ENCODE measurements around the gene IGF2BP3. TPM values are rescaled to one million over a fixed set of nuclear protein-coding genes. Genes with fewer than 3 reads are reported as not detected.
A peak's percentile ranks its signal among the peaks of the same experiment; 100 is the strongest.

IGF2BP3 gene
- polyA plus RNA-seq, 1 donor, result 61.6 TPM

GRCh38 chr7:23285657-23286646, 184.3 kb downstream of the IGF2BP3 start:
- 95% methylated on average over 5 of the region's 18 CpGs for WGBS (ENCODE audit: insufficient coverage, low lambda C conversion rate)
- Histone ChIP-seq H3K9me3 (ENCODE audit: control insufficient read depth, low read depth, low read length) (no peaks in the 10 kb centered on the region), H3K36me3 (ENCODE audit: control insufficient read depth, insufficient read depth, low read length) (no peaks in the 10 kb centered on the region), H3K4me1 (ENCODE audit: control insufficient read depth, insufficient read depth, low read length) (no peaks in the 10 kb centered on the region), H3K27me3 (ENCODE audit: control insufficient read depth, insufficient read depth, low read length) (no peaks in the 10 kb centered on the region), H3K27ac (ENCODE audit: low read length) (no peak overlapping the region), H3K4me3 (ENCODE audit: low read length) (no peak overlapping the region)
- no peak for DNase-seq

- DNase-seq, result no peak
- no CpG with 5 or more reads among the region's 2 CpGs for WGBS (ENCODE audit: insufficient coverage, low lambda C conversion rate)
- no peaks in the 10 kb centered on the region for H3K27me3 ChIP-seq (ENCODE audit: control insufficient read depth, insufficient read depth, low read length)
- no peak overlapping the region for H3K27ac ChIP-seq (ENCODE audit: low read length)
- H3K36me3 ChIP-seq (ENCODE audit: control insufficient read depth, insufficient read depth, low read length), result no peaks in the 10 kb centered on the region
- H3K9me3 ChIP-seq (ENCODE audit: control insufficient read depth, low read depth, low read length), result no peaks in the 10 kb centered on the region
- H3K4me1 ChIP-seq (ENCODE audit: control insufficient read depth, insufficient read depth, low read length), result no peaks in the 10 kb centered on the region
- H3K4me3 ChIP-seq (ENCODE audit: low read length), result no peak overlapping the region
Observed at GRCh38 chr7:23284871-23285270, 185.4 kb downstream of the IGF2BP3 start.

GRCh38 chr7:23283086-23283485, 187.2 kb downstream of the IGF2BP3 start:
- Histone ChIP-seq H3K4me1 (ENCODE audit: control insufficient read depth, insufficient read depth, low read length) (no peaks in the 10 kb centered on the region), H3K4me3 (ENCODE audit: low read length) (no peak overlapping the region), H3K9me3 (ENCODE audit: control insufficient read depth, low read depth, low read length) (no peaks in the 10 kb centered on the region), H3K27ac (ENCODE audit: low read length) (no peak overlapping the region), H3K27me3 (ENCODE audit: control insufficient read depth, insufficient read depth, low read length) (no peaks in the 10 kb centered on the region), H3K36me3 (ENCODE audit: control insufficient read depth, insufficient read depth, low read length) (no peaks in the 10 kb centered on the region)
- whole genome bisulfite sequencing (ENCODE audit: insufficient coverage, low lambda C conversion rate), result no CpG with 5 or more reads among the region's 4 CpGs
- no peak for DNase-seq

GRCh38 chr7:23279819-23280525, 190.3 kb downstream of the IGF2BP3 start:
- Histone ChIP-seq H3K27me3 (ENCODE audit: control insufficient read depth, insufficient read depth, low read length) (no peaks in the 10 kb centered on the region), H3K9me3 (ENCODE audit: control insufficient read depth, low read depth, low read length) (no peaks in the 10 kb centered on the region), H3K4me1 (ENCODE audit: control insufficient read depth, insufficient read depth, low read length) (no peaks in the 10 kb centered on the region), H3K4me3 (ENCODE audit: low read length) (no peak overlapping the region), H3K27ac (ENCODE audit: low read length) (no peak overlapping the region), H3K36me3 (ENCODE audit: control insufficient read depth, insufficient read depth, low read length) (no peaks in the 10 kb centered on the region)
- DNase-seq, result no peak
- 86% methylated on average over 1 of the region's 2 CpGs for WGBS (ENCODE audit: insufficient coverage, low lambda C conversion rate)

- H3K4me1 ChIP-seq (ENCODE audit: control insufficient read depth, insufficient read depth, low read length), result no peaks in the 10 kb centered on the region
- DNase-seq, result peak; percentile 55 to 56
- WGBS (ENCODE audit: insufficient coverage, low lambda C conversion rate), result 36% methylated on average over 3 of the region's 6 CpGs
- no peaks in the 10 kb centered on the region for H3K9me3 ChIP-seq (ENCODE audit: control insufficient read depth, low read depth, low read length)
- no peak overlapping the region for H3K4me3 ChIP-seq (ENCODE audit: low read length)
- no peaks in the 10 kb centered on the region for H3K36me3 ChIP-seq (ENCODE audit: control insufficient read depth, insufficient read depth, low read length)
- H3K27ac ChIP-seq (ENCODE audit: low read length), result no peak overlapping the region
- no peaks in the 10 kb centered on the region for H3K27me3 ChIP-seq (ENCODE audit: control insufficient read depth, insufficient read depth, low read length)
Observed at GRCh38 chr7:23277359-23277989, 192.8 kb downstream of the IGF2BP3 start.

- no peak for DNase-seq
- H3K36me3 ChIP-seq (ENCODE audit: control insufficient read depth, insufficient read depth, low read length), result no peaks in the 10 kb centered on the region
- no peak overlapping the region for H3K4me3 ChIP-seq (ENCODE audit: low read length)
- no CpG with 5 or more reads among the region's 3 CpGs for WGBS (ENCODE audit: insufficient coverage, low lambda C conversion rate)
- no peaks in the 10 kb centered on the region for H3K9me3 ChIP-seq (ENCODE audit: control insufficient read depth, low read depth, low read length)
- no peaks in the 10 kb centered on the region for H3K27me3 ChIP-seq (ENCODE audit: control insufficient read depth, insufficient read depth, low read length)
- H3K4me1 ChIP-seq (ENCODE audit: control insufficient read depth, insufficient read depth, low read length), result no peaks in the 10 kb centered on the region
- no peak overlapping the region for H3K27ac ChIP-seq (ENCODE audit: low read length)
Observed at GRCh38 chr7:23276947-23277346, 193.3 kb downstream of the IGF2BP3 start.

GRCh38 chr7:23276376-23276775, 193.9 kb downstream of the IGF2BP3 start:
- Histone ChIP-seq H3K9me3 (ENCODE audit: control insufficient read depth, low read depth, low read length) (no peaks in the 10 kb centered on the region), H3K4me1 (ENCODE audit: control insufficient read depth, insufficient read depth, low read length) (no peaks in the 10 kb centered on the region), H3K27ac (ENCODE audit: low read length) (no peak overlapping the region), H3K27me3 (ENCODE audit: control insufficient read depth, insufficient read depth, low read length) (no peaks in the 10 kb centered on the region), H3K4me3 (ENCODE audit: low read length) (no peak overlapping the region), H3K36me3 (ENCODE audit: control insufficient read depth, insufficient read depth, low read length) (no peaks in the 10 kb centered on the region)
- no peak for DNase-seq
- WGBS (ENCODE audit: insufficient coverage, low lambda C conversion rate), result no CpG with 5 or more reads among the region's 5 CpGs

GRCh38 chr7:23275912-23276311, 194.4 kb downstream of the IGF2BP3 start:
- Histone ChIP-seq H3K27ac (ENCODE audit: low read length) (no peak overlapping the region), H3K27me3 (ENCODE audit: control insufficient read depth, insufficient read depth, low read length) (no peaks in the 10 kb centered on the region), H3K4me1 (ENCODE audit: control insufficient read depth, insufficient read depth, low read length) (no peaks in the 10 kb centered on the region), H3K4me3 (ENCODE audit: low read length) (no peak overlapping the region), H3K9me3 (ENCODE audit: control insufficient read depth, low read depth, low read length) (no peaks in the 10 kb centered on the region), H3K36me3 (ENCODE audit: control insufficient read depth, insufficient read depth, low read length) (no peaks in the 10 kb centered on the region)
- DNase-seq, result no peak
- WGBS (ENCODE audit: insufficient coverage, low lambda C conversion rate), result no CpG with 5 or more reads among the region's 5 CpGs

GRCh38 chr7:23273141-23273599, 197.1 kb downstream of the IGF2BP3 start:
- WGBS (ENCODE audit: insufficient coverage, low lambda C conversion rate), result 20% methylated on average over 1 of the region's 11 CpGs
- DNase-seq, result peak; percentile 93
- peak overlapping the region; percentile 17 for H3K27ac ChIP-seq (ENCODE audit: low read length)
- H3K4me3 ChIP-seq (ENCODE audit: low read length), result no peak overlapping the region
- H3K36me3 ChIP-seq (ENCODE audit: control insufficient read depth, insufficient read depth, low read length), result no peaks in the 10 kb centered on the region
- no peaks in the 10 kb centered on the region for H3K4me1 ChIP-seq (ENCODE audit: control insufficient read depth, insufficient read depth, low read length)
- no peaks in the 10 kb centered on the region for H3K27me3 ChIP-seq (ENCODE audit: control insufficient read depth, insufficient read depth, low read length)
- H3K9me3 ChIP-seq (ENCODE audit: control insufficient read depth, low read depth, low read length), result no peaks in the 10 kb centered on the region

- no peak overlapping the region for H3K27ac ChIP-seq (ENCODE audit: low read length)
- H3K4me3 ChIP-seq (ENCODE audit: low read length), result no peak overlapping the region
- DNase-seq, result no peak
- 100% methylated on average over 1 of the region's 2 CpGs for WGBS (ENCODE audit: insufficient coverage, low lambda C conversion rate)
- H3K9me3 ChIP-seq (ENCODE audit: control insufficient read depth, low read depth, low read length), result no peaks in the 10 kb centered on the region
- H3K4me1 ChIP-seq (ENCODE audit: control insufficient read depth, insufficient read depth, low read length), result no peaks in the 10 kb centered on the region
- H3K27me3 ChIP-seq (ENCODE audit: control insufficient read depth, insufficient read depth, low read length), result no peaks in the 10 kb centered on the region
- H3K36me3 ChIP-seq (ENCODE audit: control insufficient read depth, insufficient read depth, low read length), result no peaks in the 10 kb centered on the region
Observed at GRCh38 chr7:23272275-23272674, 198.0 kb downstream of the IGF2BP3 start.
